Dermis microvascular lymphatic vessel endothelial cell (primary cell): ENCODE measurements around the gene RGS7. TPM values are rescaled to one million over a fixed set of nuclear protein-coding genes. Genes with fewer than 3 reads are reported as not detected.

ENCODE experiments used
- DNase-seq, 2 donors: peaks; one replicate each; pipeline versions ENCODE4 v3.0.0 to v3.0.0-alpha.2; 2010; ENCODE audit warnings: low read depth in 2 of 2
- total RNA-seq: library from RNA; depleted of rRNA; stranded (reverse); fragments of >200 nt; gene quantifications from 2 replicates; pipeline ENCODE4 v1.2.1, GENCODE V29; 2014

The RGS7 gene
- total RNA-seq, 1 donor from 2014 or later, result under 0.01 TPM

DNA sequence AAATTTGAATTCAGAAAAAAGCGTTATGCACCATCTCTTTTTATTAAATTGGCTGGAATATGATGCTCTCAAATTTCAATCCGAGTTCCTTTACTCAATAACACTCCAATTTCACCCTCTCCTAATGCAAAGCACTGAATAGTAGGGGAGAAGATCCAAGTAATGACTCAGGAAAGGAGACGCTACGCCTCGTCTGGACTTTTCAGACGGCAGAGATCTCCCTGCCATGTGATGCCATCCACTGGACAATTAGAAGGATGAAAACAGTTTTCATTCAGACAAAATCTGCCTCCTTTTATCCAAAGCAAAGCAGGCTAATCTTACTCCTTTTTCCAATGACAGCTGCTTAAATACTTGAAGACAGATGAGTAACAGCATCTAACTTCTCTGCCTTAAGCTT, 502.6 kb downstream of the RGS7 start:
- DNase-seq, result no peak

- DNase-seq, result no peak
These were observed 509.7 kb downstream of the RGS7 start for GRCh38 chr1:240847325-240847724.

DNA sequence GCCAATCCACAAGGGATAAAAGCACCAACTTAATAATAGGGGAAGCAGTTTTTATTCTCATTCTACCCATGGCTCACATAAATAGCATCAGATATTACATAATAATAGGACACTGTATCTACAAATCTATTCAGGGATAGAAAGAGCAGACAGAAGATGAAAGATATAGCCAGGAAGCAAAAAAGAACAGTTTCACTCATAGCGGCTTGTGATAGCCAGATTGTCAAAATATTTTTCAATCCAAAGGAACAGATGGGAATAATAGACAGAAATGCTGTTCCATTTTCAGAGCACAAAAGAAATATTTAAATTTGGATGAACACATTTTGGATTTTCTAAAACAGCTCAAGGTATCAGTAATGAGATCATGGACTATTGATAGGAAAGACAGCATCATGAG, 512.5 kb downstream of the RGS7 start:
- DNase-seq, result no peak

- DNase-seq, result no peak
These were observed 513.2 kb downstream of the RGS7 start for GRCh38 chr1:240843798-240844197.

DNA sequence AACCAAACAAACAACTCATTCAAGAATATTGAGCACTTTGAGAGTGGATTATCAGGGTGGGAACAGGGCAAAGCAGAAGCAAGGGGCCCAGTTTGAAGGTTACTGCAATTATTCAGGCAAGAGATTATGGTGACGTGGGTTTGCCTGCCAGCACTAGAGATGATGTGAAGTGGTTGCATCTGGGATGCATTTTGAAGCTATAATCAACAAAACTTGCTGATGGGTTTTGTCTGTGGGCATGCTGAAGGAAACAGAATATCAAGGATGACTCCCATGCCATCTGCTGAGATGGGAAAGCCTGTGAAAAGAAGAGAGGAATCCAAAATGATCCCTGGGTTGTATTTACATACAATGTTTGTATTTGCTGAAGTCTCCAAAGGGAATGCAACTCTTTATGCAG, 520.7 kb downstream of the RGS7 start:
- no peak for DNase-seq

DNA sequence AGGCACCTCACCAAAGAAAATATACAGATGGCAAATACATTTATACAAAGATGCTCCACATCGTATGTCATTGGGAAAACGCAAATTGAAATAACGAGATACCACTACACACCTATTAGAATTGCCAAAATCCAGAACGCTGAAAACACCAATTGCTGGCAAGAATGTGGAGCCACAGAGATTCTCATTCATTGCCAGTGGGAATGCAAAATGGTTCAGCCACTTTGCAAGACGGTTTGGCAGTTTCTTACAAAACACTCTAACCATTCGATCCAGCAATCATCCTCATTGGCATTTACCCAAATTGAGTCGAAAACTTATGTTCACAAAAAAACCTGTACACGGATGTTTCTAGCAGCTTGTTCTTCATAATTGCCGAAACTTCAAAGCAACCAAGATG, 521.7 kb downstream of the RGS7 start:
- DNase-seq, result no peak

DNA sequence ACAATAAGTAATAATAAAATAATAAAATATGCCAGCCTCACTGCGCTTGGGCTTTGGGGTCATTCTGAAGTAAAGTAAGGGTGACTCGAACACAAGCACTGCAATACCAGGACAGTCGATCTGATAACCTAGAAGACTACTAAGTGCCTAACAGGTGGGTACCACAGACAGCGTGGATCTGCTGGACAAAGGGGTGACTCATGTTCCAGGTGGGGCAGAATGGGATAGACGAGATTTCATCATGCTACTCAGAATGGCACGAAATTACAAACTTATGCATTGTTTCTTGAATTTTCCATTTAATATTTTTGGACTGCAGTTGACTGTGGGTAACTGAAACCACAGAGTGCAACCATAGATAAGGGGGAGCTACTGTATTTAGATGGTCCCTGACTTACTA, 523.9 kb downstream of the RGS7 start:
- no peak for DNase-seq

DNA sequence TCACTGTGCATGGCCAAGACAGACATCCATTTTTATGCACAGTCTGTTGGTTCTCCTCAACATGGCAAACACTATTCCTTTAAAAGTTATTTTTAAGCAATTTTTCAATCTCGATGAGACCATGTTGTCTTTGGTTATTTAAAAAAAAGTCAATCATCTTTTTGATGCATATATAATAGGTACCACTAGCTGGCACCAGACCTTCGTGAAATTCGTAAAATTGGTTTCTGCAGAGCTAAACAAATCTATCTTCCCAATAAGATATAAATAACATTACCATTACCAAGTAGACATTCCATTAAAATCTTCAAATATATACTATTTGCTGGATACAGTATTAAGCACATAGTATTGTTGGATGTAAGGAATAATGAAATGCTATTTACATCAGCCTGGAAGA, 525.1 kb downstream of the RGS7 start:
- DNase-seq, result peak in 1 of 2 donors; percentile 19

DNA sequence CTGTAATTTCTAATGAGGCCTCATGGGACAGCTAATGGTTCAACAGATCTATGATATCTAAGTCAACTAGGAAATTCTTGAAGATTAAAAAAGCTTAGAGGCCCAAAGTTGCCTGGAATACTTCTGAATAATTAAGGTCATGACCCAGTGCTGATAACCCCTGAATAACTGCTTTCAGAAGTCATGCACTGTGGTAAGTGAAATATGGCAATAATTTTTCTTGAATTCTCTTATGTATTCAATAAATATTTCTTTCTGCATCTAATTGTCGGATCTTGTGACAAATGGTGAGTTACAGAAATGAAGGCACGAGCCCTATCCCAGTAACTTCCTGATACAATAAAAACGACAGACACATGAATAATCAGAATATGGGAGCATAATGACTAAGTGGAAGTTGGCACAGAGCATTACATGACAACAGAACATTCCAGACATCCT, 525.8 kb downstream of the RGS7 start:
- DNase-seq, result peak; percentile 77 to 86

- DNase-seq, result no peak
These were observed 527.5 kb downstream of the RGS7 start for GRCh38 chr1:240829487-240829886.

DNA sequence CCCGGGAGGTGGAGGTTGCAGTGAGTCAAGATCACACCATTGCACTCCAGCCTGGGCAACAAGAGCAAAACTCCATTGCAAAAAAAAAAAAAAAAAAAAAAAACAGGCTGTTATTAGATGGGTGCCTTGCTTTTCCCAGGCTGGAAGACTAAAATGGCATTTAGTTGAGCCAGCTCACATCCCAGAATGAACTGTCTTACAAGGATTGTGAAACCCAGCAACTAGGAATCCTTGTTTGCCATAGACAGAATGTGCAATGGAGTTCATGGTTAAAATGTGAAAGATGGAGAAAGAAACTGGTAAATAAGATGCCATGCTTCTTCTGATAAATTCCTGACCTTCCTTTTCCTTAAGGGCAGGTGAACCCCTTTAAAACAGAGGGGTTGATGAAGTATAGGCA, 529.2 kb downstream of the RGS7 start:
- no peak for DNase-seq

DNA sequence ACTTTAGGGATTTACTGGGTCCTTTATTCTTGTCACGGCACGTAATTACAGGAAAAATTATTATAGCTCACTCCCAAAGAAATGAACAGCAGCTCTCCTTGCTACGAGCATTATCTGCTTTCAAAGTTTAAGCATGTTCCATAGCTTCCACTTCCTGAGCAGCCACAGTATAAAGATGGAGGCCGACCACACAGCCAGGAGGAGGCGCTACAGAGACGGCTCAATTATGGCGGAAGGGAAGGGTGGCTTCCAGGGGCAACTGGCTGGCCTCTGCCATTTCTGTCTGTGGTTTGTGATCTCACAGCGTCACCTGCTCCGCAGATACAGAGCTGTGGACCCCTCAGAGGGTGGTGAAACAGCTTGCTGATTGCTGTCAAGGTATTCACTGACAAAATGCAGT, 532.8 kb downstream of the RGS7 start:
- DNase-seq, result no peak

DNA sequence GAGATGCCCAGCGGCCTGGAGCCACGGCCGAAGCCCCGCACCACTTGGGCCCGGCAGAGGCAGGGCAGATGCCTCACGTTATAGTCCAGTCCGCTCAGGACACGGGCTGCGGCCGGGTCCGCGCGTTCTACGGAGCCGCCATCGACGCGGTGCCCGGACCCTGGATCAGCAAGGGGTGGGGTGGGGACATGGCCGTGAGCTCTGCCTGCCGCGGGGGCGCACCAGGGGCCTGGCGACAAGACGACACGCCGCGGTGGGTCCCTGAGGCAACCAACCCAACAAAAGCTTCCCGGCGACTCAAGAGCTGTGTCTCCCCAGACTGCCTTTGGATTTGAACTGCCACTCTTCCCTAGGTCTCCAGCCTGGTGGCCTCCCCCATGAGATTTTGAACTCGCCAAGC, 533.6 kb downstream of the RGS7 start:
- DNase-seq, result no peak

GRCh38 chr1:240821925-240822324, 535.1 kb downstream of the RGS7 start:
- DNase-seq, result no peak

DNA sequence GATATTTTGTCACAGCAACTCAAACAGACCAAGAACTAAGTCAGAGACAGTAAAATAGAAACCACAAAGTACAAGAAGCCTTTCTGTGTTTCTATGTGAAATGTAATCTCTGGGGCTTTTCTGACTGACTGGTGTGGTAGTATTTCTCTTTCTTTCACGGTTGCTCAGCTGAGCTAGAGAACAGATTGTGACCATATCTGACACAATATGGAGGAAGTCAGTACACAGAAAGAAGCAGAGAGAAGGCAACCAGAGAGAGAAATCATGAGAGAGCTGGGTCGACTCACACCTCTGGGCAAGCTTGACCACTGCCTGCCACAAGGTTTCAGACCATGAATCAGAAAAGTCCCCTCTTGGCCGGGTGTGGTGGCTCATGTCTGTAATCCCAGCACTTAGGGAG, 536.2 kb downstream of the RGS7 start:
- no peak for DNase-seq

- no peak for DNase-seq
These were observed 540.5 kb downstream of the RGS7 start for GRCh38 chr1:240816472-240816871.

- DNase-seq, result no peak
These were observed 543.3 kb downstream of the RGS7 start for GRCh38 chr1:240813720-240814119.

DNA sequence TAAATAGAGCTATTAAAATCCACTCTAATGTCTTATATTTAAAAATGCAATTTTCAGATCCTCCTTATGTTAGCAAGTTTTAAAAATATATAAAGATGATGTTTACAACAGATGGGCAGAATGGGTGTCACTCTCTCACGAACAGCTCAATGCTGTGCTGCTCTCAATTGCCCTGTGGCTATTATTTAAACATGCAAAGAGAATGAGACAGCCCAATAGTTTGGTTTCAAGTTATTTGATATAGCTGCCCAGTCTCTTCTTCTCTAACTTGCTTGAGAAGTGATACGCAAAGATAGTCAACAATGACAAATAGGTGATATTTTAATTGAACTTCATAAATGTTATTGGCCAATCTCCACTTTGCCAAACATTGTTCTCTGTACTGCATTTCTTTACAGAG, 545.7 kb downstream of the RGS7 start:
- no peak for DNase-seq

- DNase-seq, result no peak
These were observed 548.6 kb downstream of the RGS7 start for GRCh38 chr1:240808381-240808780.

DNA sequence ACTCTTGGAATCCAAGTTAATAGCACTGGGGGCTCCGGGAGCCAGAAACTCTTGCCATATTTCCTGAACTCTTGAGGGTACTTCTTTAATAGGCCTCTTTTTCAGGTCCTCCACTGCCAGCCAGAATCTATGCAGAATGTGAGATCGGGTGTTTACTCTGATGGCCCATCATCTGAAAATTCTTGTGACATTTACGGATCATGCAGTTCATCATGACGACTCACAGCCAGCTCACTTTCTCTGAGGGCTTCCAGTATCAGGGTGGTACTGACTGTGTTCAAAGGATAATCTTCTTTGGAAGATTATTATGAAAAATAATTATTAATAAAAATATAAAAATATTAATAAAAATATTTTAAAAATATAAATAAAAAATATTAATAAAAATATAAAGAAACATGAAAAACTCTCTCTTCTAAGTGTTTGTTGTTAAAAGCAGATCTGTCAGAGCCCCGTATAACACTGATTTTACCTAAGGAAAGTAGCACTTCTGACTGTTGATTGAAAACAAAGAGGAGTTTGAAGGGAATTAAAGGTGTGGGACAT, 550.7 kb downstream of the RGS7 start:
- DNase-seq, result no peak

DNA sequence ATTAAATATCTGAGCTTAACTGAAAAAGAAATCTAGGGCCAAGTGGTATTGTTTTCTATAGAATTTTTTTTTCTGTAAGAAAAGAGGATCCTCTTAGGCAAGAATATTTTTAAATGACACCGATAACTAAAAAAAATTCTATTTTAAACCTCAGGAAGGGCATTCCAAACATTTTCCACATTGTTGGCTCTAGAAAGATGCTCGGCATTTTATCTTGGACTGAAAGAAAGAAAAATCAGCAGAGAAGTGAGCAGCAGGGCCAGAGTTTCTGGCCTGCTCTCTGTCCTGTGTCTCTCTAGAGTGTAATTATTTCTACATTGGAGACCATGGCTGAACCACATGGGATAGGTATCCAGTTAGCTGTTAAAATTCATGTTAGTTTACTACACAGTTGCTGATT, 552.5 kb downstream of the RGS7 start:
- peak; percentile 25 to 37 for DNase-seq

DNA sequence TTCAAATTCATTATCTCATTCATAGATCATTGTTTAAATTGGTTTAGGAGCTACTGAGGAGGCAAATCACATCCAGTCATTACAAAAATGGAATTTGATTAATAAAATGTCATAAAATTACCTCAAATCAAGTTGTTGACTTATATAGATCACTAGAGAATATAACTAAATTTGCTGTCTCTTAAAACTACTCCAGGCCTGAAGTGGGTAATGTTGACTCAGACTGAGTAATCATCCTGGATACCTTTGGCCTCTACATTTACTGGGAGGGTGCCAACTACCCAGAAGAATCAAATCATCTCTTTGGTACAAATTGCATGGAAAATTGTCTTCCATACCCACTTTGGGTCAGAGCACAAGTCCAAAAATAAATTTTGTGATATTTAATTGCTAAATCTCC, 553.9 kb downstream of the RGS7 start:
- DNase-seq, result peak; percentile 27 to 83

DNA sequence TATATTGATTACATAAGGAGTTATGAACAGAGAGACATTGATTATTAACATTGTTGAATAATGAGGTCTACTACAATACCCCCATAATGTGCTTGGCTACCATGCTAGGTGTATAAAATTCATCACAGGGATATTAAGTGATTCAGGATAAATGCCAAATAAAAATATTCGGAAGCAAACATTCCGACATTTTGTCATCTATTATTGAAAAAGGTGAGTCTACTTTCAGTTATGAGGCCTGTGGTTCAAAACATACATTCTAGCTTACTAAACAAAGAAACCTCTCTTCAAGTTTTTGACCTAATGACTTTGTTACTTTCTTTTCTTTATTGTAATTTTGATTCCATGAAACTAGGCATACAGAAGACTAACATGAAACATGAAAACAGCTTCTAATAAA, 554.7 kb downstream of the RGS7 start:
- DNase-seq, result no peak

DNA sequence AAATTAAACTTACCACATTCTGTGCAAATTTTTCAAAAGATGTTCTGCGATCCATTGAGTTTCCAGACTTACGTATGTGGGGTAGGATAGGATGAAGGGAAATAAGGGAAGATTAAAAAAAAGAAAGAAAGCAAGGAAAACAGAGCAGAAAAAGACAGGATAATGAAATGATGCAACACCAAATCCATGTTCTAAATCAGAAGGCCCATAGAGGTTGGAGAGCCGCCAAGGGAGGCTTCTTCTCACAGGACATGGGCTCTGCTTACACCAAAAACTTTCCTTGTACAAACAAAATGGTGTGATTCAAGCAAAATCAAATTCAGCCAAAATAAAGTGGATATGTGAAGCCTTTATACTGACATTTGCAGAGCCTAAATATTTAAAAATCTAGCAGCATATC, 555.6 kb downstream of the RGS7 start:
- DNase-seq, result peak in 1 of 2 donors; percentile 7
